SU-DHL-6 (cell line): ENCODE results near the gene ANHX.

Source experiments
- EZH2phosphoT487 ChIP-seq: fragments of 200-600 bp; sonication (generic), shearing (Covaris generic); conservative IDR thresholded peaks from 2 replicates; pipeline ENCODE4 v1.6.1; 2018; ENCODE audit warnings: mild to moderate bottlenecking, antibody characterized with exemption, low read length, moderate library complexity, mixed read lengths
- TF ChIP-seq, protein P1 (sequence below): fragments of 200-600 bp; sonication (generic); IDR thresholded peaks from one replicate; pipeline ENCODE4 v1.5.1; 2017; ENCODE audit warnings: antibody characterized with exemption, mild to moderate bottlenecking, low read length, moderate library complexity; ENCODE audit not compliant: insufficient read depth, poor library complexity, severe bottlenecking

DNA sequence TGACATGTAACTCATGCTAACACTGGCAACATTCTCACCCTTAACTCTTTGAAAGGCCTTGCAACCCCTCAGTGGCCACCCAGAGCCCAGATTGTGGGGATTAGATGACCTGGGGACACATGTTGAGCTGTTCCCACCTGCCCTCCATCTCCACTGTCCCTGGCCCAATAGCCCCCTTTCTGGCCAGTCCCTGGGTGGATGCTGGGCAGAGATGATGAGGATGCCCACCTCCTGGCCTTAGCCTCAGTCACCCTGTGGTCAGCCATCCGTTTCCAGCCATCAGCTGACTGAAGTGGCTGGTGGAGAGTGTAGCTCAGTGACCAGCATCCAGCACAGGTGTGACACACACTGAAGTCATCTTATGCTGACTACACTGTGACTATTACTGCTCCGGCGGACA is 4.7 kb downstream of the ANHX start:
- TF ChIP-seq, protein P1, sequence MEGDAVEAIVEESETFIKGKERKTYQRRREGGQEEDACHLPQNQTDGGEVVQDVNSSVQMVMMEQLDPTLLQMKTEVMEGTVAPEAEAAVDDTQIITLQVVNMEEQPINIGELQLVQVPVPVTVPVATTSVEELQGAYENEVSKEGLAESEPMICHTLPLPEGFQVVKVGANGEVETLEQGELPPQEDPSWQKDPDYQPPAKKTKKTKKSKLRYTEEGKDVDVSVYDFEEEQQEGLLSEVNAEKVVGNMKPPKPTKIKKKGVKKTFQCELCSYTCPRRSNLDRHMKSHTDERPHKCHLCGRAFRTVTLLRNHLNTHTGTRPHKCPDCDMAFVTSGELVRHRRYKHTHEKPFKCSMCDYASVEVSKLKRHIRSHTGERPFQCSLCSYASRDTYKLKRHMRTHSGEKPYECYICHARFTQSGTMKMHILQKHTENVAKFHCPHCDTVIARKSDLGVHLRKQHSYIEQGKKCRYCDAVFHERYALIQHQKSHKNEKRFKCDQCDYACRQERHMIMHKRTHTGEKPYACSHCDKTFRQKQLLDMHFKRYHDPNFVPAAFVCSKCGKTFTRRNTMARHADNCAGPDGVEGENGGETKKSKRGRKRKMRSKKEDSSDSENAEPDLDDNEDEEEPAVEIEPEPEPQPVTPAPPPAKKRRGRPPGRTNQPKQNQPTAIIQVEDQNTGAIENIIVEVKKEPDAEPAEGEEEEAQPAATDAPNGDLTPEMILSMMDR, result no peak
- no peak for TF ChIP-seq EZH2phosphoT487
